ENCODE results near the gene ARL13A.

DNA sequence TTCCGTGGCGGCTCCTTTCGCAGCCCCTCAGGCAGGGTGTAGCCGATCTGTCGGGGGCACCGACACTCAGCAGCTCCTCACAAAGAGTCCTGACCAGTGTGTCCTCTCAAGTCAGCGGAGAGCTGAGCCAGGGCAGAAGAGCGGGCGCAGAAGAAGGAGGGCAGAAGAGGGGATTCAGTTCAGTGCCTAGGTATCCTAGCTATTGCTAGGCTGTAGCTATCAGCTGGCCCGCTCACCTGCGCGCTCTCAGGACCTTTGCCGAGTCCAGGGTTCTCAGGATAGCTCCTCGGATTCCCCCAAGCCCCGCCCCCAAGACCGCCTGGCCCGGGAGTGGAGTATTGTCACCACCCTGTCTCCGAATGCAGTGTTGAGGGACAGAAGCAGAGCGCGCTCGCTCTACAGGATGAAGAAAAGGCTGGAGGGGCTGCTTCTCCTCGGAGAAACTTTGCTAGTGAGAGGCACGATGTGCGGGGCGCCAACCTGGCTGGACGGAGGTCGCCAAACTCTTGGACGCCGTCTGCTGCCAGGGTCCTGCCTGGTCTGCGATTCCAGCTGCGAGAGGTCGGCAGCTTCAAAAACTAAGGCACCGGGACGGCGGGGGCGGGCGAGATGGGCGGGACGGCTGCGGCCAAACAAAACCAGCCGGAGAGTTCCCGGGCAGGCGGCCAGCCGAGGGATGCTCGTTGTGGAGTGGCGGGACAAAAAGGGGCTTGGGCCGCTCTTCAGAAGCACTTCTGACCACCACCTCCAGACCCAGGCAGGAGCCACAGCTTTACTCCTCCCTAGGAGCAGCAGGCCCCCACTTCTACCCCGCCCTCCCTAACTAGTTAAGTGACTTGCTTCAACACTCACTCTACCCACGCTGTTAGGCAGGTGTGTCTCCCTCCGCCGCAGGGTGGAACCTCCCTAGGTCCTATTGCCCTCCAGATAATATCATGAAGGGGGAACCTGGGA lies 40.6 kb upstream of the ARL13A start, which contains the start of gene XKRX:
- no peak for TF ChIP-seq FOXP2 (optimal IDR thresholded peaks at IDR 0.05; ENCODE audit: borderline replicate concordance, extremely low read depth, extremely low read length, insufficient read depth)
- TF ChIP-seq, protein P1, sequence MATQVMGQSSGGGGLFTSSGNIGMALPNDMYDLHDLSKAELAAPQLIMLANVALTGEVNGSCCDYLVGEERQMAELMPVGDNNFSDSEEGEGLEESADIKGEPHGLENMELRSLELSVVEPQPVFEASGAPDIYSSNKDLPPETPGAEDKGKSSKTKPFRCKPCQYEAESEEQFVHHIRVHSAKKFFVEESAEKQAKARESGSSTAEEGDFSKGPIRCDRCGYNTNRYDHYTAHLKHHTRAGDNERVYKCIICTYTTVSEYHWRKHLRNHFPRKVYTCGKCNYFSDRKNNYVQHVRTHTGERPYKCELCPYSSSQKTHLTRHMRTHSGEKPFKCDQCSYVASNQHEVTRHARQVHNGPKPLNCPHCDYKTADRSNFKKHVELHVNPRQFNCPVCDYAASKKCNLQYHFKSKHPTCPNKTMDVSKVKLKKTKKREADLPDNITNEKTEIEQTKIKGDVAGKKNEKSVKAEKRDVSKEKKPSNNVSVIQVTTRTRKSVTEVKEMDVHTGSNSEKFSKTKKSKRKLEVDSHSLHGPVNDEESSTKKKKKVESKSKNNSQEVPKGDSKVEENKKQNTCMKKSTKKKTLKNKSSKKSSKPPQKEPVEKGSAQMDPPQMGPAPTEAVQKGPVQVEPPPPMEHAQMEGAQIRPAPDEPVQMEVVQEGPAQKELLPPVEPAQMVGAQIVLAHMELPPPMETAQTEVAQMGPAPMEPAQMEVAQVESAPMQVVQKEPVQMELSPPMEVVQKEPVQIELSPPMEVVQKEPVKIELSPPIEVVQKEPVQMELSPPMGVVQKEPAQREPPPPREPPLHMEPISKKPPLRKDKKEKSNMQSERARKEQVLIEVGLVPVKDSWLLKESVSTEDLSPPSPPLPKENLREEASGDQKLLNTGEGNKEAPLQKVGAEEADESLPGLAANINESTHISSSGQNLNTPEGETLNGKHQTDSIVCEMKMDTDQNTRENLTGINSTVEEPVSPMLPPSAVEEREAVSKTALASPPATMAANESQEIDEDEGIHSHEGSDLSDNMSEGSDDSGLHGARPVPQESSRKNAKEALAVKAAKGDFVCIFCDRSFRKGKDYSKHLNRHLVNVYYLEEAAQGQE (IDR thresholded peaks at IDR 0.05; ENCODE audit: insufficient read depth in 1 of 2, low read depth in 2 of 2, low read length in 2 of 2): no peak
- TF ChIP-seq TAF1 (IDR thresholded peaks at IDR 0.05; ENCODE audit: borderline replicate concordance, insufficient read depth, low read length): no peak
